ENCODE measurements around the gene PCDHAC2.

PCDHAC2 gene

DNA sequence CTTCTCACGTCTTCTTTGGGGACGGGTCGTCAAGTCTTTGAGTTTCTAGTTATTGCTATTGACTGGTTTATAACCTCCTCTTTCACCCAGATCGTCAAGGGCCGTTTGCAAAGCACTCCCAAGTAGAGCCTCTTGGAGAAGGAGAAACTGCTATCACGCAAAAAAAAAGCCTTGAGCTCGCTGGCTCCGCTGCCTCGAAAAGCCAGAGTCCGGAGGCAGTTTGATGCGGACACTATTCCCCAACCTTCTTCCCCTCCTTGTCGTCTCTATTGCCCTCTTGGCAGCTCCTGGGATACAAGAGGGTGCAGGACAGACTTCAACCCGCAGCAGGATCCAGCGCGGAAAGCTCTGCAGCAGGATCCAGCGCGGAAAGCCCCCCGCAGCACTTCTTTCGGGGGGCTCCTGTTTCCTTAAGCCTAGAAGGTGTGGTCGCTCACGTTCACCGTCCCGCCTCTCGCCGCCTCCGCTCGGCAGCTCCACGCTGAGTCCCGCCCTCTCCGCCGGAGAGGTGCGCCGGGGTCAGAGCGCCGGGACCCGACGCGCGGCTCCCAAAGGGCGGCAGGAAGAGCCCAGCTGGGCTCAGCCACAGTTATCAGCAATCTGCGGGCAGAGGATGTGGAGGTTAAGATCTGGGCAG is 40.4 kb upstream of the PCDHAC2 start, which contains the start of gene PCDHAC1:
PCDHAC1 (plus strand) TSS at position 494 of the 637 bp plus-strand sequence. CDS start 594 bp downstream, outside the sequence.
- H3K27ac ChIP-seq (ENCODE audit: low read depth, low read length, poor library complexity, severe bottlenecking) = no peak within 1 kb of the TSS
- H4K20me1 ChIP-seq (ENCODE audit: insufficient read depth, low read length) = no peaks in the 10 kb centered on the region
- no peaks in the 10 kb centered on the region for H3K4me1 ChIP-seq (ENCODE audit: insufficient read depth, low read length, severe bottlenecking)
- H3K4me2 ChIP-seq (ENCODE audit: low read length) = no peak within 1 kb of the TSS
- H3K4me3 ChIP-seq (ENCODE audit: low read depth, low read length, poor library complexity, severe bottlenecking) = no peak within 1 kb of the TSS
- no peaks in the 10 kb centered on the region for H3K27me3 ChIP-seq (ENCODE audit: insufficient read depth, low read length)
- H3K9me2 ChIP-seq (ENCODE audit: low read depth, low read length) = no peaks in the 10 kb centered on the region
- H3K9me3 ChIP-seq (ENCODE audit: low read length) = no peaks in the 10 kb centered on the region
- no peak for TF ChIP-seq EZH2 (IDR thresholded peaks at IDR 0.05; ENCODE audit: borderline replicate concordance, low read length)
- TF ChIP-seq, protein P1, sequence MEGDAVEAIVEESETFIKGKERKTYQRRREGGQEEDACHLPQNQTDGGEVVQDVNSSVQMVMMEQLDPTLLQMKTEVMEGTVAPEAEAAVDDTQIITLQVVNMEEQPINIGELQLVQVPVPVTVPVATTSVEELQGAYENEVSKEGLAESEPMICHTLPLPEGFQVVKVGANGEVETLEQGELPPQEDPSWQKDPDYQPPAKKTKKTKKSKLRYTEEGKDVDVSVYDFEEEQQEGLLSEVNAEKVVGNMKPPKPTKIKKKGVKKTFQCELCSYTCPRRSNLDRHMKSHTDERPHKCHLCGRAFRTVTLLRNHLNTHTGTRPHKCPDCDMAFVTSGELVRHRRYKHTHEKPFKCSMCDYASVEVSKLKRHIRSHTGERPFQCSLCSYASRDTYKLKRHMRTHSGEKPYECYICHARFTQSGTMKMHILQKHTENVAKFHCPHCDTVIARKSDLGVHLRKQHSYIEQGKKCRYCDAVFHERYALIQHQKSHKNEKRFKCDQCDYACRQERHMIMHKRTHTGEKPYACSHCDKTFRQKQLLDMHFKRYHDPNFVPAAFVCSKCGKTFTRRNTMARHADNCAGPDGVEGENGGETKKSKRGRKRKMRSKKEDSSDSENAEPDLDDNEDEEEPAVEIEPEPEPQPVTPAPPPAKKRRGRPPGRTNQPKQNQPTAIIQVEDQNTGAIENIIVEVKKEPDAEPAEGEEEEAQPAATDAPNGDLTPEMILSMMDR (IDR thresholded peaks at IDR 0.05; ENCODE audit: low read length) = no peak
- H3K79me2 ChIP-seq (ENCODE audit: insufficient read depth, low read length) = no peaks in the 10 kb centered on the region
- no peak within 1 kb of the TSS for H2AFZ ChIP-seq (ENCODE audit: low read length)
- H3F3A ChIP-seq (ENCODE audit: insufficient read depth, low read length) = no peaks in the 10 kb centered on the region
- no peak within 1 kb of the TSS for H3K9ac ChIP-seq (ENCODE audit: low read length)
- H3K36me3 ChIP-seq (ENCODE audit: insufficient read depth, low read length) = no peaks in the 10 kb centered on the region

DNA sequence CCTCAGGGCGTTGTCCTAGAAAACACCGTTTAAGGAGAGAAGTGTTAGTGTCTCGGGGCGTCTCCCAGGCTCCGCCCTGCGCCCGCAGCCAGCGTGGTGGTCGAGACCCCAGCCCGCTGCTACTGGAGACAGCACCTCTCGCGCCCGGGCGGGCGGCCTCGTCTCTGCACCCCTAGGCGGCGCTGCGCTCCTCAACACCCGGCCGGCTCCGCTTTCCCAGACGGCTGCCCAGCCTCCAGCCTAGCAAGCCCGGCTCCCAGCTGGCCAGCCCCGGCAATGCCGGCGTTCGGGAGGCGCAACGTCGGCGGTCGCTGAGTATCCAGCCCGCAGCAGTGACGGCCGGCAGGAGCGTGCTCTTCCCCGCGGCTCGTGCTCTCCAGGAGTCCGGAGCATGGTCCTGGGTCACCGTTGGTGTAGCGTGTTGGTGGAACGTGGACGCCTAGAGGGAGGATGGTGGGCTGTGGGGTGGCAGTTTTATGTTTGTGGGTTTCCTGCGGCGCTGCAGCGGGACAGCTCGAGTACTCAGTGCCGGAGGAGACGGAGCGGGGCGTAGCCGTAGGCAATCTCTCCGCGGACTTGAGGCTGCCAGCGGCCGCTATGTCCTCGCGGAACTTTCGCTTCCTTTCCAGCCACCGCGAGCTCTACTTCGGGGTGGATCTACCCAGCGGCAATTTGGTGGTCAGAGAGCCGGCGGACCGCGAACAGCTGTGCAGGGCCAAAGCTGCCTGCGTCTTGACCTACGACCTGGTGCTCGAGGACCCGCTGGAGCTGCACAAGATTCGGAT is 39.6 kb upstream of the PCDHAC2 start:
- no peak for TF ChIP-seq EZH2 (IDR thresholded peaks at IDR 0.05; ENCODE audit: borderline replicate concordance, low read length)
- TF ChIP-seq, protein P1 (IDR thresholded peaks at IDR 0.05; ENCODE audit: low read length) = no peak
- Histone ChIP-seq H3K36me3 (ENCODE audit: insufficient read depth, low read length) (no peaks in the 10 kb centered on the region), H3K27ac (ENCODE audit: low read depth, low read length, poor library complexity, severe bottlenecking) (no peak overlapping the region), H3F3A (ENCODE audit: insufficient read depth, low read length) (no peaks in the 10 kb centered on the region), H3K9me2 (ENCODE audit: low read depth, low read length) (no peaks in the 10 kb centered on the region), H4K20me1 (ENCODE audit: insufficient read depth, low read length) (no peaks in the 10 kb centered on the region), H2AFZ (ENCODE audit: low read length) (no peak overlapping the region), H3K4me3 (ENCODE audit: low read depth, low read length, poor library complexity, severe bottlenecking) (no peak overlapping the region), H3K9ac (ENCODE audit: low read length) (no peak overlapping the region), H3K4me2 (ENCODE audit: low read length) (no peak overlapping the region), H3K9me3 (ENCODE audit: low read length) (no peaks in the 10 kb centered on the region), H3K4me1 (ENCODE audit: insufficient read depth, low read length, severe bottlenecking) (no peaks in the 10 kb centered on the region), H3K79me2 (ENCODE audit: insufficient read depth, low read length) (no peaks in the 10 kb centered on the region), H3K27me3 (ENCODE audit: insufficient read depth, low read length) (no peaks in the 10 kb centered on the region)

DNA sequence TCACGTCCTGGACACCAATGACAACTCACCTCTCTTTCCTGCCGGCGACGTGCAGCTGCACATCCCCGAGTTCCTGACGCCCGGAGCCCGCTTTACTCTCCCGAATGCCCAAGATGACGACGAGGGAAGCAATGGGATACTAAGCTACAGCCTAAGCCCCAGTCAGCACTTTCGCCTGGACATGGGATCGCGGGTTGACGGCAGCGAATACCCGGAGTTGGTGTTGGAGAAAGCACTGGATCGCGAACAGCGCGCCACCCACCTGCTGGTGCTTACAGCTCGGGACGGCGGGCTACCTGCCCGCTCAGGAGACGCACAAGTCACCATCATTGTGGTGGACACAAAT is 39.1 kb upstream of the PCDHAC2 start:
- no peak for TF ChIP-seq EZH2 (IDR thresholded peaks at IDR 0.05; ENCODE audit: borderline replicate concordance, low read length)
- TF ChIP-seq, protein P1 (IDR thresholded peaks at IDR 0.05; ENCODE audit: low read length) = no peak

More for the DNA sequence above, 39.1 kb upstream of the PCDHAC2 start:
- Histone ChIP-seq H3K4me2 (ENCODE audit: low read length) (no peak overlapping the region), H4K20me1 (ENCODE audit: insufficient read depth, low read length) (no peaks in the 10 kb centered on the region), H2AFZ (ENCODE audit: low read length) (no peak overlapping the region), H3K79me2 (ENCODE audit: insufficient read depth, low read length) (no peaks in the 10 kb centered on the region), H3K9me2 (ENCODE audit: low read depth, low read length) (no peaks in the 10 kb centered on the region), H3K27ac (ENCODE audit: low read depth, low read length, poor library complexity, severe bottlenecking) (no peak overlapping the region), H3K36me3 (ENCODE audit: insufficient read depth, low read length) (no peaks in the 10 kb centered on the region), H3K4me3 (ENCODE audit: low read depth, low read length, poor library complexity, severe bottlenecking) (no peak overlapping the region), H3K9me3 (ENCODE audit: low read length) (no peaks in the 10 kb centered on the region), H3K27me3 (ENCODE audit: insufficient read depth, low read length) (no peaks in the 10 kb centered on the region), H3K9ac (ENCODE audit: low read length) (no peak overlapping the region), H3F3A (ENCODE audit: insufficient read depth, low read length) (no peaks in the 10 kb centered on the region), H3K4me1 (ENCODE audit: insufficient read depth, low read length, severe bottlenecking) (no peaks in the 10 kb centered on the region)

Data from OCI-LY1 (cell line).